Transverse colon (tissue), 4 donors: ENCODE results near the gene AGXT. TPM values are rescaled to one million over a fixed set of nuclear protein-coding genes. Genes with fewer than 3 reads are reported as not detected.

Experiments
- DNase-seq: peaks from one replicate; pipeline ENCODE4 v3.0.0-alpha.2; 2019
- H3K27ac ChIP-seq, 4 donors: fragments of 200-600 bp; sonication (generic); 2 replicates each; pipeline ENCODE4 v1.5.1; 2016 to 2018; ENCODE audit warnings: inconsistent platforms in 4 of 4
- H3K27me3 ChIP-seq: fragments of 200-600 bp; sonication (generic); 2 replicates; pipeline ENCODE4 v1.5.1; 2017; ENCODE audit warnings: inconsistent platforms
- H3K36me3 ChIP-seq, 4 donors: fragments of 200-600 bp; sonication (generic); 2 replicates each; pipeline ENCODE4 v1.5.1; 2017 to 2019; ENCODE audit warnings: inconsistent platforms in 4 of 4
- H3K4me1 ChIP-seq, 4 donors: fragments of 200-600 bp; sonication (generic); 2 replicates each; pipeline ENCODE4 v1.5.1; 2017 to 2020; ENCODE audit warnings: inconsistent platforms in 4 of 4
- H3K4me3 ChIP-seq, 4 donors: fragments of 200-600 bp; sonication (generic); 1 replicate in 1 of 4; 2 replicates in 3 of 4; pipeline versions ENCODE4 v1.5.1 to v1.6.1; 2017 to 2019; ENCODE audit warnings: inconsistent platforms in 4 of 4
- H3K9me3 ChIP-seq, 2 donors: fragments of 200-600 bp; sonication (generic); 2 replicates each; pipeline ENCODE4 v1.5.1; 2017 to 2019; ENCODE audit warnings: inconsistent platforms in 2 of 2
- CTCF ChIP-seq, 5 experiments: fragments of 200-600 bp in 3 of 5; fragments of 450-650 bp in 2 of 5; sonication (generic) in 3 of 5; IDR thresholded peaks; 1 replicate in 2 of 5; 2 replicates in 3 of 5; pipeline ENCODE4 v1.5.1; 2016 to 2017; ENCODE audit warnings: antibody characterized with exemption in 5 of 5, inconsistent platforms in 3 of 5, mild to moderate bottlenecking in 2 of 5, moderate library complexity in 1 of 5
- EP300 ChIP-seq: sonication (generic); formaldehyde crosslinking; IDR thresholded peaks from one replicate; pipeline ENCODE4 v1.6.1; 2017; ENCODE audit warnings: antibody characterized with exemption, low read depth
- POLR2A ChIP-seq: fragments of 450-650 bp; IDR thresholded peaks from one replicate; pipeline ENCODE4 v1.6.1; 2016; ENCODE audit warnings: antibody characterized with exemption, mild to moderate bottlenecking, moderate library complexity
- POLR2AphosphoS5 ChIP-seq, 3 donors: sonication (generic); formaldehyde crosslinking; IDR thresholded peaks; one replicate each; pipeline ENCODE4 v1.6.1; 2016; ENCODE audit warnings: antibody characterized with exemption in 3 of 3
- WGBS, 2 donors: methylation state at CpG; one replicate each; pipeline ENCODE4 v1.1.5; 2018; ENCODE audit warnings: low coverage in 1 of 2; 5-methylcytosine and 5-hydroxymethylcytosine counted together
- in situ Hi-C, 4 donors: fragments of 200-750 bp; cut with MboI; loops; one replicate each; pipeline versions ENCODE4 v1.15.0 to v1.15.1; 2017; ENCODE audit warnings: low sequenced_read_pairs in 3 of 4, low pct_ligation_motif_present in 1 of 4, low pct_unique_long_range_greater_than_20kb in 1 of 4
- intact Hi-C: fragments of 100-400 bp; cut with DNase I; formaldehyde crosslinking; loops from one replicate; pipeline ENCODE4 v1.15.1; 2023; ENCODE audit warnings: low total_unique reads
- total RNA-seq, 4 donors: library from RNA; depleted of rRNA; stranded (reverse); fragments of >200 nt; gene quantifications; one replicate each; pipeline ENCODE4 v1.1.0, GENCODE V29; 2016

The AGXT gene
- total RNA-seq, 4 donors from 2014 or later: 0.32 to 2.2 (median 0.82) TPM; not detected in 1

- no peak for DNase-seq
- H3K36me3 ChIP-seq: no peaks in the 10 kb centered on the region
- no peaks in the 10 kb centered on the region for H3K9me3 ChIP-seq
- TF ChIP-seq POLR2A (no peak), EP300 (no peak), CTCF (IDR thresholded peaks at IDR 0.05) (no peak), POLR2AphosphoS5 (IDR thresholded peaks at IDR 0.05) (no peak)
- no peak overlapping the region for H3K4me3 ChIP-seq
- in situ Hi-C loops (no loop called here), intact Hi-C loops (no loop called here)
- H3K27me3 ChIP-seq: peaks cover 100% of the 10 kb centered on the region
- peaks cover 0 to 8% (median 7%) of the 10 kb centered on the region in 4 donors for H3K4me1 ChIP-seq
- H3K27ac ChIP-seq: no peak overlapping the region
- WGBS, 2 donors: 77% methylated on average over 4 of the region's 4 CpGs; no CpG with 5 or more reads in 1 of the 2 donors
Observed at GRCh38 chr2:240825476-240825875, 43.1 kb upstream of the AGXT start.

- Histone ChIP-seq H3K36me3 (no peaks in the 10 kb centered on the region), H3K9me3 (no peaks in the 10 kb centered on the region), H3K4me1 (peaks cover 3 to 9% (median 7%) of the 10 kb centered on the region in 4 donors), H3K4me3 (peak overlapping the region in 2 of 4 donors; percentile 1 to 21), H3K27me3 (peaks cover 54% of the 10 kb centered on the region), H3K27ac (no peak overlapping the region)
- TF ChIP-seq POLR2AphosphoS5 (IDR thresholded peaks at IDR 0.05) (no peak), CTCF (IDR thresholded peaks at IDR 0.05) (no peak), POLR2A (no peak), EP300 (no peak)
- 19 to 20% methylated on average over 21 to 27 of the region's 27 CpGs for WGBS, 2 donors
- intact Hi-C loops (no loop called here), in situ Hi-C loops (no loop called here)
- DNase-seq: no peak
Observed at GRCh38 chr2:240831594-240832204, 36.9 kb upstream of the AGXT start.

- TF ChIP-seq CTCF (IDR thresholded peaks at IDR 0.05) (no peak), POLR2A (no peak), POLR2AphosphoS5 (IDR thresholded peaks at IDR 0.05) (no peak), EP300 (no peak)
- Histone ChIP-seq H3K27me3 (peaks cover 54% of the 10 kb centered on the region), H3K9me3 (no peaks in the 10 kb centered on the region), H3K27ac (no peak overlapping the region), H3K36me3 (no peaks in the 10 kb centered on the region), H3K4me3 (peak overlapping the region in 2 of 4 donors; percentile 1 to 21), H3K4me1 (peaks cover 3 to 9% (median 7%) of the 10 kb centered on the region in 4 donors)
- DNase-seq: peak; percentile 94
- intact Hi-C loops: no loop called here
- 6% methylated on average over 28 of the region's 54 CpGs; no CpG with 5 or more reads in 1 of the 2 donors for WGBS, 2 donors
- in situ Hi-C loops: no loop called here
Observed at GRCh38 chr2:240832205-240832727, 36.4 kb upstream of the AGXT start.

- in situ Hi-C loops (no loop called here), intact Hi-C loops (no loop called here)
- H3K36me3 ChIP-seq: no peaks in the 10 kb centered on the region
- peaks cover 3 to 9% (median 7%) of the 10 kb centered on the region in 4 donors for H3K4me1 ChIP-seq
- no peaks in the 10 kb centered on the region for H3K9me3 ChIP-seq
- no peak overlapping the region for H3K4me3 ChIP-seq
- no peak for TF ChIP-seq POLR2A
- no peak overlapping the region for H3K27ac ChIP-seq
- DNase-seq: no peak
- 62 to 68% methylated on average over 6 to 13 of the region's 13 CpGs for WGBS, 2 donors
- H3K27me3 ChIP-seq: peaks cover 52% of the 10 kb centered on the region
Observed at GRCh38 chr2:240832921-240833494, 35.6 kb upstream of the AGXT start.
